Epithelial cell of proximal tubule (primary cell): ENCODE results near the gene TEKT1. TPM values are rescaled to one million over a fixed set of nuclear protein-coding genes. Genes with fewer than 3 reads are reported as not detected.

Experiments
- DNase-seq: peaks from one replicate; pipeline ENCODE4 v3.0.0-alpha.2; 2011; ENCODE audit warnings: low read depth
- H3K4me3 ChIP-seq: 2 replicates; pipeline ENCODE4 v1.5.1; 2011; ENCODE audit warnings: low read depth, mild to moderate bottlenecking, low read length
- CTCF ChIP-seq: conservative IDR thresholded peaks from 2 replicates; pipeline ENCODE4 v1.5.1; 2012; ENCODE audit warnings: low read depth, mild to moderate bottlenecking, low read length
- total RNA-seq: library from RNA; depleted of rRNA; stranded (reverse); fragments of >200 nt; gene quantifications from 2 replicates; pipeline ENCODE4 v1.2.3, GENCODE V29; 2015

Gene TEKT1
- total RNA-seq, 1 donor from 2014 or later = not detected

GRCh38 chr17:6793748-6794493 is 37.6 kb downstream of the TEKT1 start:
- no peak overlapping the region for H3K4me3 ChIP-seq
- no peak for TF ChIP-seq CTCF
- DNase-seq = no peak

- no peak for DNase-seq
- TF ChIP-seq CTCF = no peak
- no peak overlapping the region for H3K4me3 ChIP-seq
Measured at GRCh38 chr17:6789146-6789545, 42.4 kb downstream of the TEKT1 start.

- no peak for DNase-seq
- no peak overlapping the region for H3K4me3 ChIP-seq
- no peak for TF ChIP-seq CTCF
Measured at GRCh38 chr17:6787081-6787693, 44.3 kb downstream of the TEKT1 start.

- no peak overlapping the region for H3K4me3 ChIP-seq
- TF ChIP-seq CTCF = no peak
- DNase-seq = no peak
Measured at GRCh38 chr17:6786618-6787017, 44.9 kb downstream of the TEKT1 start.

- DNase-seq = no peak
- no peak for TF ChIP-seq CTCF
- H3K4me3 ChIP-seq = no peak overlapping the region
Measured at GRCh38 chr17:6782244-6782643, 49.3 kb downstream of the TEKT1 start.

GRCh38 chr17:6780886-6781285 is 50.6 kb downstream of the TEKT1 start:
- H3K4me3 ChIP-seq = no peak overlapping the region
- no peak for TF ChIP-seq CTCF
- no peak for DNase-seq

- H3K4me3 ChIP-seq = no peak overlapping the region
- no peak for TF ChIP-seq CTCF
- no peak for DNase-seq
Measured at GRCh38 chr17:6780001-6780400, 51.5 kb downstream of the TEKT1 start.
